ENCODE results near the gene RAG1.
"Not testable (repeated sequence)": the region's sequence is repeated elsewhere in the genome, so short reads cannot be mapped to it uniquely, and the experiment has no call there.

The RAG1 gene

DNA sequence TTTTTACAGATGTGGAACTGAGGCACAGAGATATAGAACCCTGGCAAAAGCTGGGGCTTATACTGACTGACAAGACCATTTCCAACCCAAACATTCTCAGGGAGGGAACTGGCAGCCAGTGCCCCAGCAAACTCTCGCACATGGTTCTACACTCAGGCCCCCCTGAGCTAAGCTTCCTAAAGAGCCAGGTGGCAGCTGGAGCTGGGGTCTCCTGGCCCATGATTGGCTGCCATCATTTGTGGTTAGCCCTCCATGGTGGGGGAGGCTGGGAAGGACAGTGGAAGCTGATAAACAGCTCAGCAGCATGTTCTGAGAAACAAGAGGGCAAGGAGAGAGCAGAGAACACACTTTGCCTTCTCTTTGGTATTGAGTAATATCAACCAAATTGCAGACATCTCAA lies at the start of gene RAG1:
TSS of gene RAG1 (plus strand) at position 314 of the 400 bp plus-strand sequence. CDS start 5,298 bp downstream, outside the sequence.
- no peaks in the 10 kb centered on the region for H4K20me1 ChIP-seq
- H3K9me3 ChIP-seq (replicated peaks in 1 of 11) = no peaks in the 10 kb centered on the region
- H3K27ac ChIP-seq = peak within 1 kb of the TSS in 8 of 11 experiments; percentile 53 to 85 (median 74); a peak in 14 of 22 replicates
- 0 out of 22 replicates have a peak, but pooled peaks of 1 of the 11 experiments have one; percentile 21 for TF ChIP-seq Cebpa-rat (IDR thresholded peaks at IDR 0.05)
- H3K36me3 ChIP-seq = peaks cover 0 to 24% (median 0%) of the 10 kb centered on the region in 11 experiments; a peak in 3 of 22 replicates
- peak within 1 kb of the TSS in 8 of 11 experiments; percentile 10 to 83 (median 68); a peak in 13 of 22 replicates for H3K9ac ChIP-seq
- peak within 1 kb of the TSS in 7 of 10 experiments; percentile 42 to 74 (median 66); a peak in 13 of 20 replicates for H3K4me3 ChIP-seq
- peaks cover 30 to 81% (median 60%) of the 10 kb centered on the region in 10 experiments for H3K4me1 ChIP-seq
- H3K4me2 ChIP-seq = peak within 1 kb of the TSS; percentile 43 to 98 (median 83); a peak in 21 of 22 replicates
- H3K27me3 ChIP-seq = no peaks in the 10 kb centered on the region; a peak in 1 of 22 replicates

DNA sequence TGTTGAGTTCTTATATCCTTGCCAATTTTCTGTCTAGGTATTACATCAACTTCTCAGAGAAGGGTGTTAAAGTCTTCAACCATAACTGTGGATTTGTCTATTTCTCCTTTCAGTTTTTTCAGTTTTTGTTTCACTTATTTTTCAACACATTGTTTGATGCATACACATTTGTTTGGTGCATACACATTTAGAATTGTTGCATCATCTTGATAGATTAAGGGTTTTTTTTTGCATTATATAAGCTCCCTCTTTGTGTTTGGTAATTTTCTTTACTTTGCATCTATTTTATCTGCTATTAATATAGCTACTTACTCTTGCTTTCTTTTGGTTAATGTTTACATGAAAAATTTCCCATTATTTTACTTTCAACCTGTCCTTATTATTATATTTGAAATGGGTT lies 37.0 kb upstream of the RAG1 start:
- Histone ChIP-seq H3K9ac (no peak overlapping the region), H3K4me1 (peaks cover 0 to 12% (median 0%) of the 10 kb centered on the region in 10 experiments; a peak in 8 of 20 replicates), H3K27ac (no peak overlapping the region), H3K4me2 (no peak overlapping the region), H3K4me3 (no peak overlapping the region), H3K9me3 (replicated peaks in 1 of 11) (peaks cover 11 to 22% (median 17%) of the 10 kb centered on the region in 11 experiments; a peak in 18 of 22 replicates), H3K36me3 (no peaks in the 10 kb centered on the region), H3K27me3 (no peaks in the 10 kb centered on the region), H4K20me1 (no peaks in the 10 kb centered on the region)
- TF ChIP-seq Cebpa-rat (IDR thresholded peaks at IDR 0.05) = no peak

DNA sequence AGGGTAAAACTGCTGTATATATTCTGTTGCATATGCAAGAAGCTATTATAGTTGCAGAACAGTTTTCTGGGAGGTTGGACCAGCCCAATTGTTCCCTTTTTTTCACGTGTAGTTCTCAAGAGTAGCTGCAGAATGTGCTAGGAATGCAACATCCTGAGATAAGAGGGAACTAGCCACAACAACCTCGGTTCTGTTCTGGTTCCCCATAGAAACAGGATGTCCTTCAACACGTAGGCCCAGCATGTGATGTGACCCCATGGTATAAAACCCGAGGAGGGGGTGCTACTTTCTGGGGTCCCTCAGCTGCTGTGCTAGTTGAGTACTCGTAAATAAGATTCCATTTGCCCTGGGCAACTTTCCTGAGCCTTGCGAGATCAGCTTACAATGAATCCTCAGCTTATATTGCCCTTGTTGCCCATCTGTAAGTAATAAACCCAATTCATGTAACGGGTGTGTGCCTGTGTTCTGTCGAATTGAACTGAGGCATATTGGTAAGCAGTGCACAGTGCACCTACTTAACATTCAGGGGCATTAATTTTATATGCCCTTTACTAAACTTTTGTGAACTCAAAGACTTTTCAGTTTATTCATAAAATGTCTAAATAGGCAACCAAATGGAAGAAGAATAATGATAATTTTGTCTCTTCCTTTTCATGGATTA lies 34.7 kb upstream of the RAG1 start:
- peaks cover under 1 to 14% (median 7%) of the 10 kb centered on the region in 10 experiments; a peak in 17 of 20 replicates for H3K4me1 ChIP-seq
- no peak overlapping the region for H3K4me3 ChIP-seq
- no peak overlapping the region for H3K9ac ChIP-seq
- H3K9me3 ChIP-seq (replicated peaks in 1 of 11) = peaks cover 0 to 6% (median under 1%) of the 10 kb centered on the region in 11 experiments; a peak in 4 of 22 replicates
- no peaks in the 10 kb centered on the region for H4K20me1 ChIP-seq
- peak overlapping the region in 3 of 11 experiments; percentile 16 to 58 (median 29); a peak in 4 of 22 replicates for H3K4me2 ChIP-seq
- H3K36me3 ChIP-seq = no peaks in the 10 kb centered on the region
- H3K27me3 ChIP-seq = no peaks in the 10 kb centered on the region
- TF ChIP-seq Cebpa-rat (IDR thresholded peaks at IDR 0.05) = no peak
- peak overlapping the region in 2 of 11 experiments; percentile 20 to 51; a peak in 1 of 22 replicates for H3K27ac ChIP-seq

DNA sequence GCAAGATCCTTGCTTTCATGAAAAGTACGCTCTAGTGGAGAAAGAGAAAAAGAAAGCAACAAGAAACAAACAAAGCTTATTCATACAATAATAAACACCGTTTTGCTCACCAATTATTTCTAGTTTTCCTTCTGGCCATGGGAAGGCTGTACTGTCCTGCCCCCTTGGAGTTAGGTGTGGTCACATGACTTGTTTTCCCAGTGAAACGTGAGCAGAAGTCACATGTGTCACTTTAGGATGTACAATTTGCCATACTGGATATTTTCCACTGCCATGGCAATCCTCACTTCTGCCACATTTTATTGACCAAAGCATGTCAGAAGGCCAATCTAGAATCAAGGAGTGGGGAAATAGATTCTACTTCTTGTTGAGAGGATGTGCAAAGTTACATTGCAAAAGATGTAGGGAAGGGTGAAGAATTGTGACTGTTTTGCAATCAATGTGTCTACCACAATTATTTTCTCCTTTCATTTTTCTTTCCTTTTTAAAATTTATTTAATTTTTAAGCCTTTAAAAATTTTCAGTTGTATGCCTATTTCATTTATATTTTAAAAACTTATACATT lies 33.4 kb upstream of the RAG1 start:
- no peak for TF ChIP-seq Cebpa-rat (IDR thresholded peaks at IDR 0.05)
- Histone ChIP-seq H3K27me3 (no peaks in the 10 kb centered on the region), H3K27ac (no peak overlapping the region), H3K9ac (no peak overlapping the region), H3K4me2 (no peak overlapping the region), H3K4me1 (peaks cover 13 to 27% (median 20%) of the 10 kb centered on the region in 10 experiments), H3K4me3 (no peak overlapping the region), H3K9me3 (replicated peaks in 1 of 11) (0 out of 22 replicates have a peak, but pooled peaks cover 0 to 4% (median 0%) of the 10 kb centered on the region in 11 experiments), H3K36me3 (no peaks in the 10 kb centered on the region), H4K20me1 (no peaks in the 10 kb centered on the region)

DNA sequence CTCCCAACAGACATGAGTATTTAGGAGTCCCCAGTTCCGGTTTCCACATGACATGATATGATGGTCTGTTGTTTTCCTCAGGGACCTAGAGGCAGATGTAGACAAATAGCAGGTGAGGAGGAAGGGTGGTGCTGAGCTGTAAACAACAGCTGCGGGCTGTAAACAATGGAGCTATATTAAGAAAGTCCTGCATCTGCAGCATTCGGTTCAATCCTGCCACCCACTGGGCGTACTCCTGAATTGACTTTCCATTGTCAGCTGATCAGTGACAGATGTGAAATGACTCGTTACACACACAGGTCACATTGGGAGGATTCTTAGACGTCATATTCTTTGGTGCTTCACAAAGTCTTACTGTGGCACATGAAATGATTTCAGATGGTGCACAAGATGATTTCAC lies 26.8 kb upstream of the RAG1 start:
- TF ChIP-seq Cebpa-rat (IDR thresholded peaks at IDR 0.05) = no peak
- peaks cover 22 to 57% (median 49%) of the 10 kb centered on the region in 10 experiments for H3K4me1 ChIP-seq
- H4K20me1 ChIP-seq = no peaks in the 10 kb centered on the region
- no peak overlapping the region for H3K4me3 ChIP-seq
- peaks cover 0 to 9% (median 0%) of the 10 kb centered on the region in 11 experiments; a peak in 3 of 22 replicates for H3K9me3 ChIP-seq (replicated peaks in 1 of 11)
- H3K27ac ChIP-seq = peak overlapping the region in 8 of 11 experiments; percentile 3 to 76 (median 56); a peak in 13 of 22 replicates
- no peaks in the 10 kb centered on the region for H3K36me3 ChIP-seq
- H3K27me3 ChIP-seq = no peaks in the 10 kb centered on the region
- peak overlapping the region in 3 of 11 experiments; percentile 16 to 46 (median 44); a peak in 4 of 22 replicates for H3K9ac ChIP-seq
- peak overlapping the region; percentile 38 to 90 (median 62); a peak in 21 of 22 replicates for H3K4me2 ChIP-seq

DNA sequence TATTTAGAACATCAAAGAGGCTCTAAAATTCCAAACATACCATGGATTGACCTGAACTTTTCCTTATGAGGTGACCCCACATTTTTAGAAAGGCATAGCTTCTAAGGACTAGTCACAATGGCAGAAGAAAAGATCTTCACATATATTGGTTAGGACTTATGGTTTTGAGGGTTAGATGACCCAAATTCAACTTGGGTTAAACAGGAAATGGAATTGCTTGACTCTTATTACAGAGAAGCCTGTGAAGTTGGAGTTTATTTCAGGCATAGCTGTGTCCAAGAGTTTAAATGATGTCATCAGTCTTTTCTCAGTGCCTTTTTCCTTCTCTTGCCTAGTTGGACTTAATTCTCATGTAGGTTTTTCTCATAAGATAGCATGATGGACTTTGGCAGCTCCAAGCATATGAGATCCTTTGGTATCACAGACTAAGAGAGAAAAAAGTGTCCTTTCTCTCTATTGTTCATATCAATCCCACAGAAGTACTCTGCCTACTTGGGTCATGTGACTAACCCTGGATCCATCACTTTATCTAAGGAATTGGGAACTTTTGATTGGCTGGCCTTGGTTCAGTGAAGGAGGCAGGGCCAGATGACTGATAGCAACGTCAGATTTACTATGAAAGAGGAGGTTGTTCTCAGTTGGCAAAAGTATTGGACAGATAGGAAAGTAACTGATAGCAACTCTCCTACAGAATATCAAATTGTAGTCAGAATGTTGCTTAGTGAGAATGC lies 17.3 kb upstream of the RAG1 start:
- no peak overlapping the region for H3K4me3 ChIP-seq
- no peaks in the 10 kb centered on the region for H3K4me1 ChIP-seq
- no peak for TF ChIP-seq Cebpa-rat (IDR thresholded peaks at IDR 0.05)
- no peak overlapping the region for H3K9ac ChIP-seq
- no peaks in the 10 kb centered on the region for H4K20me1 ChIP-seq
- H3K36me3 ChIP-seq = no peaks in the 10 kb centered on the region
- no peak overlapping the region for H3K4me2 ChIP-seq
- no peaks in the 10 kb centered on the region for H3K27me3 ChIP-seq
- H3K9me3 ChIP-seq (replicated peaks in 1 of 11) = peaks cover 0 to 24% (median 8%) of the 10 kb centered on the region in 11 experiments; a peak in 11 of 22 replicates
- H3K27ac ChIP-seq = no peak overlapping the region

DNA sequence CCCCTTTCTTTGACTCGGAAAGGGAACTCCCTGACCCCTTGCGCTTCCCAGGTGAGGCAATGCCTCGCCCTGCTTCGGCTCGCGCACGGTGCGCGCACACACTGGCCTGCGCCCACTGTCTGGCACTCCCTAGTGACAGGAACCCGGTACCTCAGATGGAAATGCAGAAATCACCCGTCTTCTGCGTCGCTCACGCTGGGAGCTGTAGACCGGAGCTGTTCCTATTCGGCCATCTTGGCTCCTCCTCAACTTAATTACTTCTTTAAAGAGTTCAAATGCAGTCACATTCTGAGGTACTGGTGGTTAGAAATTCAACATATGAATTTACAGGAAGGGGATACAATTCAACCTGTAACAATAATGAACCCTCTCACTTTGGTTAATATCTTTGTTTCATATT lies 10.4 kb upstream of the RAG1 start:
- not testable (repeated sequence) for H4K20me1 ChIP-seq, H3K4me2 ChIP-seq, H3K4me3 ChIP-seq, H3K4me1 ChIP-seq, H3K36me3 ChIP-seq, H3K27me3 ChIP-seq, H3K27ac ChIP-seq, H3K9ac ChIP-seq
- H3K9me3 ChIP-seq (replicated peaks in 1 of 11) = peaks cover 18 to 39% (median 33%) of the 10 kb centered on the region in 11 experiments

DNA sequence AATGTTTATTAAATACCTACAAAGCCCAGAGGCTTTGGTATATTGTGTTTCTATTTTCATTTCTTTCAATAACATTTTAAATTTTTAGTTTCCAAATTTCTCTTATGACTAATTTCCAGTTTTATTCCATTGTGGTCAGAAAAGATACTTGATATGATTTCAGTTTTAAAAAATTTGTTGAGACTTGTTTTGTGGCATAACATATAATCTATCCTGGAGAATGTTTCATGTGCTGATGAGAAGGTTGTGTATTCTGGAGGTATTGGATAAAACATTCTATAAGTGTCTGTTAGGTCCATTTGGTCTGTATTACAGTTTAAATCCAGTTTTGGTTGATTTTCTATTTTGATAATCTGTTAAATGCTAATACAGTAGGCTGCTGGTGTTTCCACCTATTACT lies 9.8 kb upstream of the RAG1 start:
- no peaks in the 10 kb centered on the region for H3K4me1 ChIP-seq
- H3K36me3 ChIP-seq = peaks cover 0 to 5% (median 0%) of the 10 kb centered on the region in 11 experiments; a peak in 2 of 22 replicates
- H3K4me2 ChIP-seq = no peak overlapping the region
- TF ChIP-seq Cebpa-rat (IDR thresholded peaks at IDR 0.05) = no peak
- H3K9me3 ChIP-seq (replicated peaks in 1 of 11) = peaks cover 18 to 39% (median 33%) of the 10 kb centered on the region in 11 experiments
- H4K20me1 ChIP-seq = no peaks in the 10 kb centered on the region
- no peak overlapping the region for H3K9ac ChIP-seq
- no peak overlapping the region for H3K27ac ChIP-seq
- H3K27me3 ChIP-seq = no peaks in the 10 kb centered on the region
- no peak overlapping the region for H3K4me3 ChIP-seq

Data from BLaER1 treated with 17β-estradiol and CSF1 and Interleukin-3, amounts not matched to agents 10 nM and 100 nM (cell line).